ENCODE results near the gene FOXO1. TPM values are rescaled to one million over a fixed set of nuclear protein-coding genes. Genes with fewer than 3 reads are reported as not detected.

FOXO1 gene
- total RNA-seq, 1 experiment from 2014 or later, result 12.2 TPM

GRCh38 chr13:40613914-40614313 lies 52.5 kb downstream of the FOXO1 start:
- no peaks in the 10 kb centered on the region for H4K20me1 ChIP-seq (ENCODE audit: insufficient read depth)
- POLR2A ChIA-PET, result no interaction called here
- intact Hi-C loops (cut with micrococcal nuclease), result no loop called here

More at GRCh38 chr13:40613914-40614313, 52.5 kb downstream of the FOXO1 start:
- ChIA-PET CTCF (no interaction called here), RAD21 (ENCODE audit: low non-redundant PET in 1 of 2, low total read pairs in 2 of 2, uncharacterized antibody in 2 of 2, unreplicated experiment in 2 of 2) (no interaction called here)
- Histone ChIP-seq H3K4me1 (ENCODE audit: control insufficient read depth in 1 of 2, insufficient read depth in 2 of 2, low read length in 2 of 2) (no peaks in the 10 kb centered on the region), H3K9me3 (ENCODE audit: control insufficient read depth in 1 of 2, insufficient read depth in 1 of 2, low read depth in 1 of 2, low read length in 2 of 2) (no peaks in the 10 kb centered on the region), H3K79me2 (ENCODE audit: insufficient read depth, low read length) (peaks cover 17% of the 10 kb centered on the region; the same call in 1 of the 2 replicates), H3K4me2 (ENCODE audit: low read length) (no peak overlapping the region), H3K36me3 (ENCODE audit: control insufficient read depth in 1 of 2, insufficient read depth in 2 of 2, low read length in 2 of 2) (no peaks in the 10 kb centered on the region), H3K9me2 (ENCODE audit: insufficient read depth) (no peaks in the 10 kb centered on the region), H3K9ac (ENCODE audit: low read length) (no peak overlapping the region), H3K27me3 (ENCODE audit: insufficient read depth, low read length) (no peaks in the 10 kb centered on the region), H3K27ac (ENCODE audit: low read depth, low read length) (no peak overlapping the region), H2AFZ (ENCODE audit: low read depth, low read length, poor library complexity, severe bottlenecking) (no peak overlapping the region), H3K4me3 (replicated peaks in 1 of 2; ENCODE audit: low read depth in 1 of 2, low read length in 2 of 2) (no peak overlapping the region)
- no peak for DNase-seq (ENCODE audit: low read depth, low spot score)
- ATAC-seq, result no peak
- BruUV-seq (replicated peaks), result no TSS peak
- TF ChIP-seq EZH2 (IDR thresholded peaks at IDR 0.05) (no peak), FOSL1 (IDR thresholded peaks at IDR 0.05; ENCODE audit: low read depth) (no peak), CEBPB (IDR thresholded peaks at IDR 0.05; ENCODE audit: low read depth) (no peak), SIN3A (IDR thresholded peaks at IDR 0.05; ENCODE audit: low read depth) (no peak), SP1 (IDR thresholded peaks at IDR 0.05; ENCODE audit: low read depth) (no peak), ATF3 (IDR thresholded peaks at IDR 0.05) (no peak), SRF (IDR thresholded peaks at IDR 0.05; ENCODE audit: low read depth) (no peak), ZBTB33 (IDR thresholded peaks at IDR 0.05; ENCODE audit: extremely low read depth, insufficient replicate concordance, low read length) (no peak), TCF7L2 (IDR thresholded peaks at IDR 0.05; ENCODE audit: borderline replicate concordance, extremely low read depth, insufficient read depth, insufficient read length) (no peak), YY1 (IDR thresholded peaks at IDR 0.05; ENCODE audit: extremely low read depth, insufficient replicate concordance, low read depth, low read length) (no peak), POLR2A (IDR thresholded peaks at IDR 0.05; ENCODE audit: borderline replicate concordance, extremely low read depth, insufficient read depth, insufficient read length) (no peak), POLR2AphosphoS5 (IDR thresholded peaks at IDR 0.05; ENCODE audit: low read depth, low read length) (no peak), REST (IDR thresholded peaks at IDR 0.05; ENCODE audit: low read depth) (no peak), ZNF274 (IDR thresholded peaks at IDR 0.05; ENCODE audit: low read depth, low read length) (no peak)
- TF ChIP-seq, protein P1, sequence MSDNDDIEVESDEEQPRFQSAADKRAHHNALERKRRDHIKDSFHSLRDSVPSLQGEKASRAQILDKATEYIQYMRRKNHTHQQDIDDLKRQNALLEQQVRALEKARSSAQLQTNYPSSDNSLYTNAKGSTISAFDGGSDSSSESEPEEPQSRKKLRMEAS (IDR thresholded peaks at IDR 0.05), result no peak

All from HCT116 (cell line).